HG03064 (cell line): ENCODE results near the gene PPP2R3C.
"Not testable (repeated sequence)": the region's sequence is repeated elsewhere in the genome, so short reads cannot be mapped to it uniquely, and the experiment has no call there.

Experiments used
- ATAC-seq: cut with Tn5 transposase; IDR thresholded peaks from one replicate; pipeline ENCODE4 v1.9.1; 2021; ENCODE audit warnings: low read depth; ENCODE audit not compliant: unreplicated experiment

Gene PPP2R3C

DNA sequence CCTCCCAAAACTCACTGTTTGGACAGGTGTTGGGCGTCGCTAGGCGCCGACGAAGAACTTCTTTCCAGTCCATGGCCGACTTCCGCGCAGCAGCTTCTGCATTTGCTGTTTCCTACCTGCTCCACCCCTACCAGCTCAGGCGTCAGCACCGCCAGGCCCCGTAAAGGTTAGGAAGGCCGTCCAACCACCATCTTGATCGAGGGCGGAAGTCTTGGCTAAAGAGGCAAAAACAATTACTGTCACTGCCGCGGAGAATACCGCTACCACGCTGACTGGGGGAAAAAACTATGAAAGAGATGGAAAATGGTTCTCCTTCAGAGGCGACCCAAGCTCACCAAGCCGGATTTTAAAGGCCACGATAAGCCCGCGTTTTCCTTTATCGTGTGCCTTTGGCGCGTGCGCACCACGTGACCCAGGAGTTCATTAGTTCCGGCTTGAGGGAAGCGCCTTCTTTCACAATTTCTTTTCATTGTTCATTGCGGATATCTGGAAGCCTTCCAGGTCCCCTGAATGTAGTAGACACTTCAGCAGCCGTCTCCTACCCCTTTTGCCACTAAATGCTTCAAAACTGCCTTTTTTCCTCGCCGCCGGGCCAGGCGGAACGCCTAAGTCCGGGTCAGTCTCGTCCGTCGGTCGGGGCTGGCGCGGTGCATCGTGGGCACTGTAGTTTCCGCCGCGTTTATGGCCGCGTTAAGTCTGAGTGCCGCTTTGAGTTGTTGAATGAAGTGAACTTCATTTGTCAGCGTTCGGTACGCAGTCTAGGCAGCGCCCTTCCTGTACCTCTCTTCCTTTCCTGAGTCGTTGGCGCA is at the start of gene PPP2R3C, which contains the start of gene PRORP:
Gene PPP2R3C, minus strand, starts transcription at position 104 of the 809 bp plus-strand sequence. Its CDS starts 31 bp downstream, at position 73.
Gene PRORP, plus strand, starts transcription at position 666 of the 809 bp plus-strand sequence. CDS start 694 bp downstream, outside the sequence.
- ATAC-seq, result peak; percentile 81

DNA sequence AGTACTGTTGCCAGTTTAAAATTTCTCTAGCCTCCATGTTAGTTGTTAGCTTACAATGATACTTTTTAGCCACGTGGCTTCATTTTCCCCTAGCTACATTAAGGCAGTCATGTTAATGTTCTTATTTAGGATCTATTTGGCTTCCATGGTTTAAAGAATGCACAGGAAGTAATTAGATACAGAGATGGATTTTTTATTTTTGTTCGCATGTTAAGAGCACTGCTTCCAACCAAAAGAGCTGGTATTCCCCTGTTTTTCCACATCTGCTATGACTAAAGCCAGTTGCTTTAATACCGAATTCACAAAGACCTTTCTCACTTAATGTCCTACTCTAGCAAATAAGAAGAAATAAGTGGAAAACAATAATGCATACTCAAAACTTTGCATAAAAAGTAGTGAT is 45.7 kb upstream of the PPP2R3C start:
- ATAC-seq, result no peak

DNA sequence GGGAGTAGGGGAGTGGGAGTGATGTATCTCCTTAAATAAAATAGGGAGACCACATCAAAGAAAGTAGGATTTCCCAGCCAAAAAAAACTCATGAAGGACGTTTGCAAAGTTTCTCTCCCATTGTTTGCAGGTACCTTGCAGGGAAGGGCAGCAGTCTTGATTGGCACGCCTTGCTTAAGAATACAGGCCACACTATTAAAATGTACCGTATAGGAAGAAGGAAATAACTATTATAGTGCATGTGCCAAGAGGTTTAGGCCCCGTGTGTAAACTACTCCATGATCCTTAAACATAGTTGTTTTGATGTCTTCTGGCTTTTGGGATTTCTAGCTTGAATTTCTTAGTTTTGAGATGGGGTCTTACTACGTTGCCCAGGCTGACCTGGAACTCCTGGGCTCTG is 43.1 kb upstream of the PPP2R3C start:
- no peak for ATAC-seq

DNA sequence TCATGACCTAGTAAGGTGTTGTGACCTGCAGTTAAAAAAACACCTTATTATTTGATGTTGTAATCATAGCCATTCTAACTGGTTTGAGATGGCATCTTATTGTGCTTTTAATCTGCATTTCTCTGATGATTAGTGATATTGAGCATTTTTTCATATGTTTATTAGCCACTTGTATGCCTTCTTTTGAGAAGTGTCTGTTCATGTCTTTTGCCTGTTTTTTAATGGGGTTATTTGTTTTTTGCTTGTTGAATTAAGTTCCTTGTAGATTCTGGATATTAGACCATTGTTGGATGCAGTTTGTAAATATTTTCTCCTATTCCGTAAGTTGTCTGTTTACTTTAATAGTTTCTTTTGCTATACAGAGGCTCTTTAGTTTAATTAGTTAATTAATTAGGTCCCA is 41.6 kb upstream of the PPP2R3C start:
- ATAC-seq, result no peak

DNA sequence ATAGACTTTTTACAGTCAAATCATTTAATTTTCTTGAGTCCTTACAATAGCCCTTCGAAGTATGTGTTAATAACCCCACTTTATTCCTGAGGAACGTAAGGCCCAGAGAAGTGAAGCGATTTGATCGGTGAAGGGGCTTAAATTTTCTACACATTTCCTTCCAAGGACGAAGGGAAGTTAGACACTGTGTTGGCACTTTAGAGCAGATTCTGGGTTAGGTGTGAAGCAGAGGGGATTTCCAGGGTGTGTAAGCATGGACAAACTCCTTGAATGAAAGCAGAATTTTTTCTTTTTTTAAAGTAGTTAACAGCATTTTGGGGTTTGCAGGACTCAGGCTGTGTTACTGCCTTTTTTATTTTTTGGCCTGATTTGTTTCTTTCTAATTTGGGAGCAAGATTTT is 39.4 kb upstream of the PPP2R3C start:
- no peak for ATAC-seq

DNA sequence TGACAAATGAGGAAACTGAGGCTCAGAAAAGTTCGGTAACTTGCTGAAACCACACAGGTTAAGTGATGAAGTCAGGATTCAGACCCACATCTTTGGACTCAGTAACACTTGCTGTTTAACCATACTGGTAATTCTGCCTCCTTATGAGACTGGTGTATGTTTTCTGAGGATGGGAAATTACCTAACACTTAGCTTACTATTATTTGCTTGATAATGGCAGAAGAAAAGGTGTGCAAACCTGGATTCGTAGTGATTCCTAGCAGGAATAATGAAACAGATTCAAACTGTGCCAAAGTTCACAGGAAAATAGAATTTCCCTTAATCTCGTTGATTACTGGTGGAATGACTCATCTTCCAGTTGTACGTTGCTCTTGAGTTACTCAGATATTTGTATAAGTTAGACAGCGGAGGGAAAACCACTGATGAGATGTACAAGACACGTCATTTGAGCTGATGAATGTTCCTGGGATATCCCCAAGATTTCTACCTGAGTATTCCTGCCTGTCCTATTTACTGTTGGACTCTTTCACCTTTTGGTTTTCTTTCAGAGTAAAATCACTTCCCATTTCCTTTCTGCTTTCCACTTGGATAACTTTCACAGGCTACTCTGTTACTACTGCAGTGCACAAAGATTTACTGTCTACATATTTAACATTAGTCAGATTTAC is 38.1 kb upstream of the PPP2R3C start:
- ATAC-seq, result no peak

DNA sequence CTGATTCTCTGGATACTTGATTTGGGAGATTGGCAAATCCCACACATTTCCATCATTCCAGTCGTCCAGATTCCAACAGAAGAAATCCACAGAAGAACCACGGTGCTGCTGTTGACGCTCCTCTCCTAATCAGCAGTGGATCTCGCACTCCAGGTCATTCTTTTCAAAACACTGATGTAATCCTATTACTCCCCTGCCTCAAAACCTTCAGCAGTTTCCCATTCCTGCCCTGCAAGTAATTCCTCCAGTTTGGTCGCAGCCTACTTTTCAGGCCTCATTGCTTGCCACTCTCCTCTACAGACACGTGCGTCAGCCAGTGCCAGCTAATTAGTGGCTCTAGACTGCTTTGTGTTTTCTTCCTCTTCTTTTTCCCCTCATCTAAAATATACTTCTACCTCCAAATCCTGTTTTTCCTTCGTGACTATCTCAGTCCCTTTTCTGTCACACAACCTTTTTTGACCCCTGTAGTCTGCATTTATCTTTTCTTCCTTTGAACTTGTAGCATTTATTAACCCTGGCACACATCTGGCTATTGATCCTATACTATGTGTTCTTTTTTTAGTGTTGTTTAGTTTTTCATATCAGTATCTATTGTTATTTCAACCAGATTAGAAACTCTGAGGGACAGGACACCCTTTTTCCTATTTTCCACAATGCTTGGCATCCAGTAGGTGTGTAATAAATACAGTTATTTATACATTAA is 37.3 kb upstream of the PPP2R3C start:
- ATAC-seq, result no peak

DNA sequence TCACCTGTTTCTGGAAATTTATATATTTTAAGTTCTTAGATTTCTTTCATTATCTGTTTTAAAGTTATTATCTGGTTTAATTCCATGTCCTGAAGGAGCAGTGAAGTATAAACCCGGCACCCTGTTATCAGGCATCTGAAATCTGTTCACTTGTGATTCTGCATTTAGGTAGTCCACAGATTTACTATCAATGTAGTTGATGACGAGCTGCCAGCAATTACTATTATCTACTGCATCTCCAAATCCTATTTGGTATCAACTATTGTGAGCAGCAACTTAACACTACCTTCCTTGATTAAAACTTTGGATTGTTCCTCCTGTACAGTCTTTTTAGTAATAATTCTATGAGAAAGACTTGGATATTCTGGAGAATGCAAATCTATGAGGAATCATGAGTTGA is 36.7 kb upstream of the PPP2R3C start:
- ATAC-seq, result no peak

DNA sequence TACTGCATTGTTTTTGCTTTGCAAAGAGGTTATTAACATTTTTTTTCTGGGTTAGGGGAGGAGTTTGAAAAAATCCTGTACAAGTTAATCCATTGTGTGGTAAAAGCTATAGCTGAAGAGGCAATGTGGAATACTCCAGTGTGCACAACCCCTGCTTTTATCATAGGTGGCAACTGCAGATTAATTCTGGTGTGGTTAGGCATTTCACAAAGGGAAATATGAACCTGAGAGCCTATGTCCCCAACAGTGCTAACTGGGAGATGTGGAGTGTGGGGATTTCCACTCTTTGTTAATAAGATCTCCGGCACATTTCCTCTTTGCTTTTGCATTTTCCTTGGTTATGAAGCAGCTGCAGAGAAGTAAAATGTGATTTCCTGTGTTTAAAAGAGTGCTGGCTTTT is 34.2 kb upstream of the PPP2R3C start:
- no peak for ATAC-seq

DNA sequence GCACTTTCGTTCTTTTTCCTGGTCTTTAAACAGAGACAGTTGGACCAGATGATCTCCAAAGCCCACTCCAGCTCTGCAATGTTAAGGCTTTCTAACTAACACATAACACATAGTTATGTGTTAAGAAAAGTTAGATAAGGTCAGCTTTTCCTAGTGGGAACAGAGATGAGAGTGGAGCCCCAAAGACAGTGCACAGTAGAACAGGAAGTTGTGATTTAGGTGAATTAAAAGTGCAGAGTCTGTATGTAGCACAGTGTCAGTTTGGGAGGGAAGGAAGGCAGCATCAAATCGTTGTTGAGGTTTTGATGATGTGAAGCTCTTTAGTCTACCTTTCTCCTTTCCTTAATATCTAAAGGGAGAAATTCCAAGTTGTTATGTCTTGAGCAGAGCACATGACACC is 32.2 kb upstream of the PPP2R3C start:
- ATAC-seq, result no peak

DNA sequence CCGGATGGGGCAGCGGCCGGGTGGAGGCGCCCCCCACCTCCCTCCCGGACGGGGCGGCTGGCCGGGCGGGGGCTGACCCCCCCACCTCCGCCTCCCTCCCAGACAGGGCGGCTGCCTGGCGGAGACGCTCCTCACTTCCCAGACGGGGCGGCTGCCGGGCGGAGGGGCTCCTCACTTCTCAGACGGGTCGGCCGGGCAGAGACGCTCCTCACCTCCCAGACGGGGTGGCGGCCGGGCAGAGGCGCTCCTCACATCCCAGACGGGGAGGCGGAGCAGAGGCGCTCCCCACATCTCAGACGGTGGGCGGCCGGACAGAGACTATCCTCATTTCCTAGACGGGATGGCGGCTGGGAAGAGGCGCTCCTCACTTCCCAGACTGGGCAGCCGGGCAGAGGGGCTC is 30.7 kb upstream of the PPP2R3C start:
- ATAC-seq, result not testable (repeated sequence)

DNA sequence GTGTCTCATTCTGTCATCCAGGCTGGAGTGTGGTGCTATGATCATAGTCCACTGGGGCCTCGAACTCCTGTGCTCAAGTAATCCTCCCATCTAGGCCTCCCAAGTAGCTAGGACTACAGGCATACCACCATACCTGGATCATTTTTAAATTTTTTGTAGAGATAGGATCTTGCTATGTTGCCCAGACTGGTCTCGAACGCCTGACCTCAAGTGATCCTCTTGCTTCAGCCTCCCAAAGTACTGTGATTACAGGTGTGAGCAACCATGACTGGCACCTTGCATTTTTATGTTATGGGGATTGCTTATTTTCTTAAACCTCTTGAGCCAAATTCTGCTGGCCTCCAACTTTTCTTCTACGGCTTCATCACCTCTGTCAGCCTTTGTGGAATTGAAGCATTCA is 27.4 kb upstream of the PPP2R3C start:
- ATAC-seq, result no peak

DNA sequence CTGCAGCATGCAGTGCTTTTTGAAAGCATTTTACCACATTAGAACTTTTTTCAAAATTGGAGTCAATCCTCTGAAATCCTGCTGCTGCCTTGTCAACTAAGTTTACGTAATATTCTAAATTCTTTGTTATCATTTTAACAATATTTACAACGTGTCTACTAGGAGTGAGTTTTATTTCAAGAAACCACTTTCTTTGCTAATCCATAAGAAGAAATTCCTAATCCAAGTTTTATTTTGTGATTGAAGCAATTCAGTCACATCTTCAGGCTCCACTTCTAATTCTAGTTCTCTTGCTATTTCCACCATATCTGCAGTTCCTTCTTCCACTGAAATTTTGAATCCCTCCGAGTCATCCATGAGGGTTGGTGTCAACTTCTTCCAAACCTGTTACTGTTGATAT is 25.9 kb upstream of the PPP2R3C start:
- ATAC-seq, result no peak

DNA sequence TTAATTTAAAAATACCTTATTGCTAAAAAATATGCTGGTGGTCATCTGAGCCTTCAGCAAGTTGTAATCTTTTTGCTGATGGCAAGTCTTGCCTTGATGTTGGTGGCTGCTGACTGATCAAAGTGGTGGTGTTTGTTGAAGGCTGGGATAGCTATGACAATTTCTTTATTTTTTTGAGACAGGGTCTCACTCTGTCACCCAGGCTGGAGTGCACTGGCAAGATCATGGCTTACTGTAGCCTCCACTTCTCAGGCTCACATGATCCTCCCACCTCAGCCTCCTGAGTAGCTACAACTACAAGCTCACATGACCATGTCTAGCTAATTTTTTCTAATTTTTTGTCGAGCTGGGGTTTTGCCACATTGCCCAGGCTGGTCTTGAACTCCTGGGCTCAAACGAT is 25.4 kb upstream of the PPP2R3C start:
- ATAC-seq, result no peak

DNA sequence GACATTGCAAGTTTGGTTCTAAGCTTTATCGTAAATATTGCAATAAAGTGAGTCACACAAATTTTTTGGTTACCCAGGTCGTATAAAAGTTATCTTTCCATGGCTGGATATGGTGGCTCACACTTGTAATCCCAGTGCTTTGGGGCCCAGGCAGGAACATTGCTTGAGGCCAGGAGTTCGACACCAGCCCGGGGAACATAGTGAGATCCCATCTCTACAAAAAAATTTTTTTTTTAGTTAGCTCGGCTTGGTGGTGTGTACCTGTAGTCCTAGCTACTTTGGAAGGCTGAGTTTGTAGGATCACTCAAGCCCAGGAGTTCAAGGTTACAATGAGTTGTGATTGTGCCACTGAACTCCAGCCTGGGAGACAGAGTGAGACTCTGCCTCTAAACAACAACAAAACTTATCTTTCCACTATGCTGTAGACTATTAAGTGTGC is 24.9 kb upstream of the PPP2R3C start:
- ATAC-seq, result no peak

DNA sequence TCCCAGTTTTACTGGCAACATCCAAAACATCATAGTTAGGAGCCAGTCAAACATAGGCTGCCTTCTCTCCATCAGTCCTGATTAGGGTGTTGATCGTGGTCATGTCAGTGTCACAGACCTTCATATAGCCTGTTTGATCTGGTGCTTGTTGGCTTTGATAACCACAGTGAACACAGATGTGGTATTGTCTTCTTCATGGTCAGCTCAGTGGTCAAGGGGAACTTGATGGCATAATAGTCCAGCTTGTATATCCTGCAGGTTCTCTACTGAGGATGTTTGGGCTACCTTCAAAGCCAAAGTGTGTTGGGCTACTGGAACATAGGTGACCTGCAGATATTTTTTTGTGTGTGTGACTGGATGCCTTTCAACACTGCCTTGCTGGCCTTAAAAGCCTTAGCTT is 22.2 kb upstream of the PPP2R3C start:
- ATAC-seq, result no peak

DNA sequence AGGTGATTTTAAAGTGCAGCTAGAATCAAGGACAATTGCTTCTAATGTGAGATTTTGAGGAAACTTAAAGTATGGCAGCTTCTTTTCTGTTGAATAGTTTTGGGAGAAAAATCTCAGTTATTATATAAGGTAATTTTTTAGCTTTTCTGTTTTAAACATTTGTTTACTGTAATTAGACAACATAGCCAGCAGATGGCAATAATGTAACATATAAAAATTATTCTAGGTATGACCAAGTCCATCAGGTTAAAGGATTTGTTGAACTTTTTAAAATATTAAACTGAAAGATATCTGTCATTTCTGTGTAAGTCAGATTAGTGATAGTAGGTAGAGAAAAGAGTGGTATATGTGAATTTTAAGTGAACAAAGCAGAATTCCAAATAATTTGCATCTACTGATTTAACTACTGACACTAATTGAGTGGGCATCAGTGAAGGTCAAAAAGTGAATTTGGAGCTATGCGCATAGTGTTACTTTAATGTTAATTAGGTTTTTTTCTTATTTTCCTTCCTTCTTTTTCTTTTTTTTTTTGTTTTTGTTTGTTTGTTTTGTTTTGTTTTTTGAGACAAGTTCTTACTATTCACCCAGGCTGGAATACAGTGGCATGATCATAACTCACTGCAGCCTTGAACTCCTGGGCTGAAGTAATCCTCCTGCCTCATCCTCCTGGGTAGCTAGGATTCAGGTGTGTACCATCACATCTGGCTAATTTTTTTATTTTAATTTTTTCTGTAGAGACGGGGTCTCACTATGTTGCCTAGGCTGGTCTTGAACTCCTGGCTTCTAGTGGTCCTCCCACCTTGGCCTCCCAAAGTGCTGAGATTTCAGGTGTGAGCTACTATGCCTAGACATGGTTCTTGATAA is 19.2 kb upstream of the PPP2R3C start:
- ATAC-seq, result no peak

DNA sequence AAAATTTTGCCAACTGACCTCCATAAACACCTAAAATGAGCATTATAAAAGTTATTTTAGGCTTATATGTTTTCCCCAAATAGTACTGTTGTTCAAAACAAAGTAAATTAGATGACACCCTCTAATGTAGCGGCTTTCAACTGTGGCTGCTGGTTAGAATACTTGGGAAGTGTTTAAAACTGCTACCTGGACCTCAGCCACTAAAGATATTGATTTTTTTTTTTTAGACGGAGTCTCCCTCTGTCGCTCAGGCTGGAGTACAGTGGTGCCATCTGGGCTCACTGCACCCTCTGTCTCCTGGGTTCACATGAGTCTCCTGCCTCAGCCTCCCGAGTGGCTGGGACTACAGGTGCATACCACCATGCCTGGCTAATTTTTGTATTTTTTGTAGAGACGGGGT is 16.8 kb upstream of the PPP2R3C start:
- ATAC-seq, result no peak

DNA sequence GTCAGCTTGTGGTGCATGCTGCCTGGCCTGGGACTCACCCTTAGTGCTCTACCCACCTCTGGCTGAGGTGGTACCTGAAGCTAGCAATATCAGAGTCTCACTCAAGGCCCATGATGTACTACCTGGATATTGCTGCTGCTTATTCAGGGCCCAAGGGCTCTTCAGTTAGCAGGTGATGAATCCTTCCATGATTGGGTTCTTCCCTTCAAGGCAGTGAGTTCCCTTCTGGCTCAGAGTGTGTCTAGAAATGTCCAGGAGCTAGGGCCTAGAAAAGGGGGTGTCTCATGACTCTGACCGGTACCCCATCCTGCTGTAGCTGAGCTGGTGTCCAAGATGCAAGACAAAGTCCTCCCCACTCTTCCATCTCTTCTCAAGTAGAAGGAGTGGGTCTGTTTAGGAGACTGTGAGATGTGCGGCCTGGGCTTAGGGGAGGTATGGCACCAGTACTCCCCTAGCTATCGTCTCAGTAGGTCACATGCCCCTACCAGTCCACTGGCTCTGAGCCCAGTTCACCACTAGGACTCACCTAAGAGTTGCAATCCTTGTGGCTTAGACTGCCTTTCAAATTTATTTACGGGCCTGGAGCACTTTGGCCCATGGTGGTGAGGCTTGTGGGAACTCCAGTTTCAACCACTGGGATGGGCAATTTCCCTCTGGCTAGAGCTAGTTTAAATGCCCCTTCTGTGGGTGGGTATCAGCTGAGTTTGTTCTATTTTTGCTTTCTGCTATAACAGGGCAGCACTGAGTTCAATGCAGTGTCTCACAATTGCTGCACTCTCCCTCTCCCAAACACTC is 12.7 kb upstream of the PPP2R3C start:
- no peak for ATAC-seq
